HG02981 (cell line): ENCODE results near the gene THSD4.

ENCODE experiments used
- ATAC-seq: cut with Tn5 transposase; IDR thresholded peaks from one replicate; pipeline ENCODE4 v1.9.1; 2021; ENCODE audit warnings: mild to moderate bottlenecking, moderate library complexity; ENCODE audit not compliant: unreplicated experiment

Gene THSD4

DNA sequence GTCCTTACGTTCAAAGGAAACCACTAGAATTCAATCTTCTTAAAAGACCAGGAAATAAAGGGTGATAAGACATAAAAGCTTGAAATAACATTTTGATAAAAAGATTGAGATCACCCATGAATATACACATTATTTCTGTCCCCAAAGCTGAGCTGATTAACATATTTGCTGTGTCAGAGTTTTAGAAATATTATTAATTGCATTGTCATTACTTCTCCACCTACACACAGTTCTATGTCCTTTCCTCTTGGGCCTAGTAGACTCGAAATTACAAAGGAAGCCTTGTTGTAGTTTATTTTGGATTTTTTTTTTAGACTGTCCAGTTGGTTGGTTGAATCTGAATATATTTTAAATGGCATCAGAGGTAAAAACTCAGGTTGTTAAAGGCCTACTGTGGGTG is 614.0 kb downstream of the THSD4 start:
- ATAC-seq = no peak

GRCh38 chr15:71730277-71731144 is 615.2 kb downstream of the THSD4 start:
- ATAC-seq = no peak

DNA sequence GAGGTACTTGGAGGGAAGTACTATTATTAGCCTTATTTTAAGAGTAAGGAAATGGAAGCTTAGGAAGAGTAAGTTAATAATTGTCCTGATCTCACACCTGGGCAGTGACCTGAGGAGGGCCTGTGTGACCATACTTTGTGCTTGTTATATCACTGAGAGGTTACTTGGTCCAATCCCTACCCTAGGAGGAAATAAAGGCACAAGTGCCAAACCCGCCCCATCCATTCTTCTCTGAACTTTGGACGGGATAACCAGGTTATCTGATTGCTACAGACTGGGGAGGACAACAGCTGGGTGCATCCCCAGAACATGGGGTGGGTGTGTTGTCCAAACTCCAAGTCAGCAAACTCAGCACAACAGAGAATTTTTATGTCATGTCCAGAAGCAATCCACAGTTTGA is 617.4 kb downstream of the THSD4 start:
- no peak for ATAC-seq

- no peak for ATAC-seq
Observed at GRCh38 chr15:71733122-71733521, 617.9 kb downstream of the THSD4 start.

DNA sequence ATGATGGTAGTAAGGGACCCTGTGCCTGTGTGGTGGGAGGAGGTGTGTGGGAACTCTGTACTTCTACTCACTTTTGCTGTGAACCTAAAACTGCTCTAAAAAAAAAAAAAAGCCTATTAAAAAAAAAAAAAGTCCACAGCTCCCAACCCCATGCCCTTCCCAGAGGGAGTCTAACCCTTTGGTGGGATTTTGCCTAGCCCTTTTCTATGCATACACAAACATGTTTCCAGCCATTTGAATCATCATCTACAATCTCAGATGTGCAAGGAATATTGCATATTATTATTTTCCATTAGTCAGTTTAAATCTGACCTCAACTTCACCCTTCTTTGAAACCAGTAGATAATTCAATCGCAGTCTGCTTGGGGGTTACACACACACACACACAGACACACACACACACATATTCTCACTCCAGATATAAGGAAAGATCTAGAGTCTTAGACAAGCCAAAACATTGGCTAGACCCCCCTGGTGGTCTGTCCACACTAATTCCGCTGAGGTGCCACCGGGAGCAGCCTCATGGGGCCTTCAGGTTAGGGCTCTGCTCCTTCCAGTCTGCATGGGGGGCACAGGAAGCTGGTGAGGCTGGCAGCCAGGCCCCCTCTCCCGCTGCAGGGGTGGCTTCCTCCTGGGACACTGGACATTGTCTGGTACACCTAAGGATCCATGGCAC is 619.6 kb downstream of the THSD4 start:
- ATAC-seq = no peak

- no peak for ATAC-seq
Observed at GRCh38 chr15:71735385-71735757, 620.1 kb downstream of the THSD4 start.

GRCh38 chr15:71736286-71736947 is 621.1 kb downstream of the THSD4 start:
- ATAC-seq = no peak

DNA sequence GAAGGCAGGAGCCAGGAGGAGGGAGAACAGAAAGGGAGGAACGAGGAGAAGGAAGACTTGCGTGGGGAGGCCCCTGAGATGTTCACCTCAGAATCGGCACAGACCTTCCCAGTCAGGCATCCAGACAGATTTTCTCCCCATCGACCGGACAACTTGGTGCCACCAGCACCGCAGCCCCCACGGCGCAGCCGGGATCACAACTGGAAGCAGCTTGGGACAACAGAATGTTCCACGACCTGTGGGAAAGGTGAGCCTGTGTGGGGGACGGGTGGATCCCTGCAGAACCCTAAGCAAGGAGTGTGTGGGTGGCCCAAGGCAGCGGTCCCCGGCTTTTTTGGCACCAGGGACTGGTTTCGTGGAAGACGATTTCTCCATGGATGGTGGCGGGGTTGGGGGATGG is 622.5 kb downstream of the THSD4 start:
- no peak for ATAC-seq

DNA sequence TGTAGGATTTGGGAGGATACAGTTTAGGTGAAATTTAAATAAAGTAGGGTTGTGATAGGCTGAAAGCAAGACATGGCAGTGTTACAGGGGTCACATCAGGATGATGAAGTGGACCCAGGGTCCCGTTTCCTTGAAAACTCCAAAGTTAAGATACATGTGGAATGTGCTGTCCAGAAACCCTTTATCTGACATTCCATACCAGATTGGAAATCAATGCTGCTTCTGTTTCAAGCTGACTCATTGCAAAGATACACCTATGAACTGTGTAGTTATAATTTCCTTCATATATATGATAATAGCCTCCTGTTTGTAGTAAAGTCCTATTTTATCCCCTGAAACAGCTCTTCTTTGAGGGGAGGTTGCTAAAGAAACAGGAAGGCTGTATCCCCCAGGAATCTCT is 624.1 kb downstream of the THSD4 start:
- ATAC-seq = no peak

DNA sequence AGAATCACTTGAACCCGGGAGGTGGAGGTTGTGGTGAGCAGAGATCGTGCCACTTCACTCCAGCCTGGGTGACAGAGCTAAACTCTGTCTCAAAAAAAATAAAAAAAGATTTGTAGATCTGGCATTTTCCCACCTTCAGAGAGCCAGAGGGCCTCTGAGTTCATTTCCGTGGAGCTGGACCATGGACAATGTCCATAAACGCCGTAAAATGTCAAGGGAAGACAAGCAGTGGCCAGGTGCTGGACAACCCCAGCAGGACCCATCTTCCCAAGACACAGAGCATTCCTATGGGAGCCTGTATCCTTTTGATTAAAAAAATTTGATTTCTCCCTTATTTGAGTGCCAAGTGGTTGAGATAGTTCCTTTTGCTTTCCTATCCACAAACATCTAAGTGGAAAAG is 627.7 kb downstream of the THSD4 start:
- ATAC-seq = no peak

DNA sequence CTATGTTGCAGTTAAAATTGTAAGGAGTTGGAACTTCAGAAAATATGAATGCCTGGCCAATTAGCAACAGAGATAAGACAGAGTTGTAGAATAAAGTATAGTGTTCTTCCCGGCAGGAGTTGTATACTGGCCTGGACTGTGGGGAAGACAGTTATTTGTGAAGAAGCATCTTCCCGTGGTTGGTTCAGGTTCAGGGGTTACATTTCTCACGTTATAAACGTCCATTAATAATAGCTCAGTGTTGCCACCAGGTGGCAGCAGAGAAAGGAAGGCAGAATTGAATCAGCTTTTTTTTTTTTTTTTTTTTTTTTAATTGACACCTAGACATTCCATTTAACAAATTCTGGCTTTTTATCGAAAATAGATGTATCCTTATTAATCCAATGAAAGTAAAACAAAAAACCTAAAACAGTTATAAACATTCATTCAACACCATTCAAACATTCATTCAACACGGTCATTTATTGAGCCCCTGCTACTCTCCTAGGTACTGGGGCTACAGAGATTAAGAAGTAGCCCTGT is 628.7 kb downstream of the THSD4 start:
- no peak for ATAC-seq

DNA sequence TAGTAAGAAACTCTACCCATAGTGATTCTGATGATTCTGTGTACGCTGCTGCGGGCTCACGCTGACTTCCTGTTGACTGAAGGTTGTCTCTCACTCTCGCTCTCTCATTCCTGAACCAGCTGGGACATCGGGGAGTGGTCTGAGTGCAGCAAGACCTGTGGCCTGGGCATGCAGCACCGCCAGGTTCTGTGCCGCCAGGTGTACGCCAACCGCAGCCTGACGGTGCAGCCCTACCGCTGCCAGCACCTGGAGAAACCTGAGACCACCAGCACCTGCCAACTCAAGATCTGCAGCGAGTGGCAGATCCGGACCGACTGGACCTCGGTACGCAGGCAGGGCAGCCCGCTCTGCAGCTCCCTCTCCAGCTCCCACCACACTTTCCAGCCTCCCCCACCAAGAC is 631.4 kb downstream of the THSD4 start:
- no peak for ATAC-seq

GRCh38 chr15:71747128-71748083 is 632.1 kb downstream of the THSD4 start:
- ATAC-seq = no peak

DNA sequence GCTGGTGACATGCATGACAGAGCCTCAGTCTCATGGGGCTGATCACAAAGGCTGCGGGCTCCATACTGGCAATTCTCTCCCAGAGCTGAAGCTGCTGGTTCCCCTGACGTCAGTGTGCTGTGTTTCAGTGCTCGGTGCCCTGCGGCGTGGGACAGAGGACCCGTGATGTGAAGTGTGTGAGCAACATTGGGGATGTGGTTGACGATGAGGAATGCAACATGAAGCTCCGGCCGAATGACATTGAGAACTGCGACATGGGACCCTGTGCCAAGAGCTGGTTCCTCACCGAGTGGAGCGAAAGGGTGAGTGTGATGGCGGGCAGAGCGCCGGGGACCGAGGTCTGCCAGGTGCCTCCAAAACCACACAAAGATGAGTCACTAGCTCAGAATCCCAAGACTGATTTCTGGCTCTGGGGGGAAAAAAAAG is 633.0 kb downstream of the THSD4 start:
- ATAC-seq = no peak

DNA sequence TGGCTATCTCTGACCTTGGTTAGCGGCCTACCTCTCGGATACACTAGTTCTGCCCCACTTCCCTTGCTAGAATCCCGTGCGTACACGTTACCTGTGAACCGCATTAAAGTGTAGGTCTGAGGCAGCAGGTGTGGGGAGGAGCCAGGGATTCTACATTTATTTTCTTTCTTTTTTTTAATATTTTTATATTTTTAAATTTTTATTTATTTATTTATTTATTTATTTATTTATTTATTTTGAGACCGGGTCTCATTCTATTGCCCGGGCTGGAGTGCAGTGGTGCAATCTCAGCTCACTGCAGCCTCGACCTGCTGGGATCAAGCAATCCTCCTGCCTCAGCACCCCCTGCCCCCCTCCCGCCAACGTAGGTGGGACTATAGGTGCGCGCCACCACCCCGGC is 634.2 kb downstream of the THSD4 start:
- ATAC-seq = no peak

- no peak for ATAC-seq
Observed at GRCh38 chr15:71752128-71752527, 636.9 kb downstream of the THSD4 start.

DNA sequence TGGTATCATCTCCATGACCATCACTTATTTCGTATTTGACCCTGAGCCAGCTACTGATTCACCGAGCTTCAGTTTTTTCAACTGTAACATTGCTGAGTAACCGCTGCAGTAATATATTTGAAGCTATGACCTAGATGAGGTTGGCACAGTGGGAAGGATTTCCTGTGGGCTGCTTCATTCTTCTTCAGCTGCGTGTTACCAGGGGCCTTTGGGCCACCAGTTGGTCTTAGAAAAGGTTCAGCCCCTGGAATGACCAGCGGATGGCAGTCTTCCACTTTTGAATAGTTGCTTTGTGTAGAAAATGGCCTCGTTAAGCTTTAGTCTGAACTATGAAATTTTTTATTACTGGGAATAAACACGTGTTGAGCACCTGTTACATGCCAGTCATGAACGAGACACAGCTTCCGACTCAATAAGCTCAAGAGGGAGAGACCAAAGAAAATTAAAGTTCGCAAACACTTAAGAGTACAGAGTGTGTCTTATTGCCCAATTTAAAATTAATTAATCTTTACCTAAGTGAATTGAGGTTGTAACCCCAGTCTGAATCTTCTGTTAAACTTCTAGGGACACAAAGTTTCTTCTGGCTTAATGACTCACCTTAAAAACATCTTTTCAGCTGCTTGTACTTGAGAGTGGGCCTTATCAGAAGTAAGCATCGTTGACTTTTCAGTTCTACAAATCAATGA is 637.5 kb downstream of the THSD4 start:
- no peak for ATAC-seq

DNA sequence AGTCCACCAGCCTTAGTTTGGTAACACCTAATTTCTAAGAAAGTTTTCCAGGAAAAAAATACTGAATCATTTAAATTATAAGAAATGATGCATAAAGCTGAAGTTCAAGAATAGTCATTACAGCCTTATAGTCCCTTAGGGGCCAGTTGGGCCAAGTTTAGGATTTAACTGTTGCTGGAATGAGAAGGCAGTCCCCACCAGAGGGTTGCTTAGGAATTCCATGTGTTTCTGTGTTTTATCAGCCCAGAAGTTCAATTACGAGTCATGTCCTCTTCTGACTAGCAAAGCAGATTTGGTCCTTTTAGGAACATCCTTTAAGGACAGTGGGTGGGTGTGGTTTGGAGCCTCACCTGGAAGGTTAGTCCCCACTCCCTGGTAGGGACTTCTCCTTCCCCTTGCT is 638.1 kb downstream of the THSD4 start:
- ATAC-seq = no peak

DNA sequence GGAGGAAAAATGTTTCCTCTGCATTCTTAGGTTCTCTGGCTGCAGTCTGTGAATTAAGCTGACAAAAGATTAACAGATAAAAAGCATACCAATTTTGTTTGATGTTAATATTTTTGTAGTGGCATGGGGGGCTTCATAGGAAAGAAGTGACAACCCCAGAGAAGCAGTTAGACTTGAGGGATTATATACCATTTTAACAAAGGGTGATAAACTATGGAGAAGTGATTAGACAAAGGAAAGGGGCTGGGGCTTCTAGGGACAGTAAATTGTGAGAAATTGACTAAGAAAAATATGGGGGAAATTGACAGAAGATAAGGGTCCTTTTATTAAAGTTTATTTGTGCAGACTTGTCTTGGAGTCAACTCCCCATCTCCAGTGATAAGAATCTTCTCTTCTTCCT is 639.4 kb downstream of the THSD4 start:
- ATAC-seq = no peak
